Breast epithelium (tissue), 3 donors: ENCODE measurements around the gene HBG1.

Source experiments
- CTCF ChIP-seq, 3 donors: fragments of 450-650 bp; IDR thresholded peaks; one replicate each; pipeline ENCODE4 v1.5.1; 2016 to 2017; ENCODE audit warnings: antibody characterized with exemption in 3 of 3, mild to moderate bottlenecking in 3 of 3, moderate library complexity in 3 of 3
- POLR2A ChIP-seq: fragments of 450-650 bp; IDR thresholded peaks from one replicate; pipeline ENCODE4 v1.6.1; 2016; ENCODE audit warnings: antibody characterized with exemption, mild to moderate bottlenecking, moderate library complexity

- TF ChIP-seq POLR2A: no peak
- TF ChIP-seq CTCF (IDR thresholded peaks at IDR 0.05): no peak
Measured at GRCh38 chr11:5281596-5281995, 31.9 kb upstream of the HBG1 start.
